Measurements from ENCODE around the gene PALD1. TPM values are rescaled to one million over a fixed set of nuclear protein-coding genes. Genes with fewer than 3 reads are reported as not detected.

PALD1 gene
- total RNA-seq, 4 donors from 2014 or later: 10.7 to 28.2 (median 14.0) TPM

GRCh38 chr10:70615784-70616522 lies 137.4 kb downstream of the PALD1 start:
- H3K4me3 ChIP-seq (replicated peaks in 1 of 3): no peak overlapping the region
- H3K27ac ChIP-seq: no peak overlapping the region
- 76 to 83% methylated on average over 7 of the region's 7 CpGs for WGBS, 2 donors
- H3K36me3 ChIP-seq: no peaks in the 10 kb centered on the region
- intact Hi-C loops (cut with DNase I): no loop called here
- H3K4me1 ChIP-seq: no peaks in the 10 kb centered on the region
- TF ChIP-seq CTCF (IDR thresholded peaks at IDR 0.05): no peak
- TF ChIP-seq POLR2A (IDR thresholded peaks at IDR 0.05): no peak
- no peaks in the 10 kb centered on the region for H3K9me3 ChIP-seq
- no peaks in the 10 kb centered on the region for H3K27me3 ChIP-seq
- no peak for DNase-seq

- Histone ChIP-seq H3K4me3 (replicated peaks in 1 of 3) (no peak overlapping the region), H3K36me3 (no peaks in the 10 kb centered on the region), H3K4me1 (no peaks in the 10 kb centered on the region), H3K27ac (no peak overlapping the region), H3K27me3 (no peaks in the 10 kb centered on the region), H3K9me3 (no peaks in the 10 kb centered on the region)
- no peak for DNase-seq
- TF ChIP-seq POLR2A (IDR thresholded peaks at IDR 0.05) (no peak), CTCF (IDR thresholded peaks at IDR 0.05) (no peak)
- WGBS, 2 donors: 91 to 94% methylated on average over 4 of the region's 4 CpGs
- intact Hi-C loops (cut with DNase I): no loop called here
Measured at GRCh38 chr10:70616761-70617160, 138.2 kb downstream of the PALD1 start.

Other genes starting within 250 kb of the PALD1 start
- gene PPA1, start 245.3 kb upstream of the PALD1 start, total RNA-seq: 100 to 1,000 TPM; 151 to 209 (median 185) TPM
- under 1 TPM in 3 of 4 donors, not detected in 1; under 0.01 to 0.13 (median 0.05) TPM for gene NPFFR1, start 194.8 kb upstream of the PALD1 start, total RNA-seq
- 10 to 100 TPM in 2 of 4 donors, 1 to 10 TPM in 2; 2.5 to 20.5 (median 8.7) TPM for gene LRRC20, start 96.1 kb upstream of the PALD1 start, total RNA-seq
- 10 to 100 TPM; 55.6 to 71.2 (median 67.6) TPM for gene EIF4EBP2, start 74.6 kb upstream of the PALD1 start, total RNA-seq
- not detected for gene NODAL, start 37.1 kb upstream of the PALD1 start, total RNA-seq
- gene PRF1, start 124.0 kb downstream of the PALD1 start, total RNA-seq: 1 to 10 TPM; 1.4 to 3.5 (median 2.9) TPM
- not detected for gene ADAMTS14, start 193.7 kb downstream of the PALD1 start, total RNA-seq

Measured in thyroid gland (tissue), 4 donors.